Glutamatergic neuron (in vitro differentiated cells): ENCODE measurements around the gene CRMP1. TPM values are rescaled to one million over a fixed set of nuclear protein-coding genes. Genes with fewer than 3 reads are reported as not detected.
A peak's percentile ranks its signal among the peaks of the same experiment; 100 is the strongest.

Experiments
- DNase-seq: peaks from one replicate; pipeline ENCODE4 v3.0.0; 2022
- H3K27ac Mint-ChIP-seq: one replicate; pipeline ENCODE4 v1.8.0; 2020; ENCODE audit warnings: mild to moderate bottlenecking, mixed read lengths, inconsistent platforms; ENCODE audit not compliant: unreplicated experiment
- H3K27me3 Mint-ChIP-seq: one replicate; pipeline ENCODE4 v1.8.0; 2020; ENCODE audit warnings: mild to moderate bottlenecking, moderate library complexity, mixed read lengths, inconsistent platforms; ENCODE audit not compliant: unreplicated experiment
- H3K36me3 Mint-ChIP-seq: one replicate; pipeline ENCODE4 v1.8.0; 2020; ENCODE audit warnings: mild to moderate bottlenecking, mixed read lengths, inconsistent platforms; ENCODE audit not compliant: unreplicated experiment
- H3K4me1 Mint-ChIP-seq: one replicate; pipeline ENCODE4 v1.8.0; 2020; ENCODE audit warnings: mild to moderate bottlenecking, low read depth, mixed read lengths, inconsistent platforms; ENCODE audit not compliant: unreplicated experiment
- H3K4me3 Mint-ChIP-seq: one replicate; pipeline ENCODE4 v1.8.0; 2020; ENCODE audit warnings: mild to moderate bottlenecking, mixed read lengths, inconsistent platforms; ENCODE audit not compliant: unreplicated experiment
- H3K9me3 Mint-ChIP-seq: one replicate; pipeline ENCODE4 v1.8.0; 2020; ENCODE audit warnings: mild to moderate bottlenecking, moderate library complexity, mixed read lengths, inconsistent platforms; ENCODE audit not compliant: unreplicated experiment
- CTCF ChIP-seq: fragments of 200-600 bp; sonication (generic); IDR thresholded peaks from one replicate; pipeline ENCODE4 v1.5.0; 2021; ENCODE audit not compliant: partially characterized antibody, unreplicated experiment
- total RNA-seq: library from RNA; stranded (reverse); fragmentation: NEBNext Ultra II Directional; extraction: Animal tissue kit (Norgen Biotek cat#: 25700); gene quantifications from one replicate; pipeline ENCODE4 v1.2.1, GENCODE V29; 2021; ENCODE audit not compliant: unreplicated experiment

The CRMP1 gene
- total RNA-seq, 1 donor from 2014 or later, result 947 TPM

DNA sequence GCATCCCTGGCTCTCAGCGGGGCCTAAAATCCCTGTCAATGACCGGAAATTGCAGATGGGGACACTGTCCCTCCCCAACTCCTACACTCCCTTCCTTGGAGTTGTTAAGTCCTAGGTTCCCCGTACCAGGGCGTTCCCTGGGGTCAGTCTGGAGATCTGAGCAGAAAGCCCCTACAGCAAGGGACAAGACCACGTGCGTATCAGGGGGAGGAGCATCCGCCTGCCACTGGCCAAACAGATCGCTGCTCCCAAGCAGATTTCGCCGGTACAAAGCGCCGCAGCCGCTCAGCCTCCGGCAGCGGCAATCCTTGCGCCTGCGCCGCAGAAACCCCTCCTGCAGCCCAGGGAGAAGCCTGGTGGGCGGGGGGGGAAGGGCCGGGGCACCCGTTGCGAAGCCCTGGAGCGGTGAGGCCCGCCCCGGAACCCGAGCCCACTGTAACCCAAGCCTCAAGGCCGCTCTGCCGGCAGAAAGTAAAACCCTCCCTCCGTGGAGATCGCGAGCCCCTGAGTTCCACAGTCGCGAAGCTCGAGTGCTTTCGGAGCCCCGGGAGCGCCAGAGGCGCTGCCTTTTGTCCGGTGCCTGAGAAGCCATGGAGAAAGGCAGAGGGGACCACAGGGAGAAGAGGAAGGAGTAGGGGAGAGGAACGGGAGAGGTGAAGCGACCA lies 2.7 kb downstream of the CRMP1 start:
- no peak for TF ChIP-seq CTCF
- H3K9me3 Mint-ChIP-seq, result peaks cover 49% of the 10 kb centered on the region
- peaks cover 38% of the 10 kb centered on the region for H3K4me1 Mint-ChIP-seq
- DNase-seq, result peak; percentile 95
- H3K27ac Mint-ChIP-seq, result peak overlapping the region; percentile 99
- peaks cover 4% of the 10 kb centered on the region for H3K36me3 Mint-ChIP-seq
- H3K4me3 Mint-ChIP-seq, result peak overlapping the region; percentile 97
- H3K27me3 Mint-ChIP-seq, result peaks cover 50% of the 10 kb centered on the region

DNA sequence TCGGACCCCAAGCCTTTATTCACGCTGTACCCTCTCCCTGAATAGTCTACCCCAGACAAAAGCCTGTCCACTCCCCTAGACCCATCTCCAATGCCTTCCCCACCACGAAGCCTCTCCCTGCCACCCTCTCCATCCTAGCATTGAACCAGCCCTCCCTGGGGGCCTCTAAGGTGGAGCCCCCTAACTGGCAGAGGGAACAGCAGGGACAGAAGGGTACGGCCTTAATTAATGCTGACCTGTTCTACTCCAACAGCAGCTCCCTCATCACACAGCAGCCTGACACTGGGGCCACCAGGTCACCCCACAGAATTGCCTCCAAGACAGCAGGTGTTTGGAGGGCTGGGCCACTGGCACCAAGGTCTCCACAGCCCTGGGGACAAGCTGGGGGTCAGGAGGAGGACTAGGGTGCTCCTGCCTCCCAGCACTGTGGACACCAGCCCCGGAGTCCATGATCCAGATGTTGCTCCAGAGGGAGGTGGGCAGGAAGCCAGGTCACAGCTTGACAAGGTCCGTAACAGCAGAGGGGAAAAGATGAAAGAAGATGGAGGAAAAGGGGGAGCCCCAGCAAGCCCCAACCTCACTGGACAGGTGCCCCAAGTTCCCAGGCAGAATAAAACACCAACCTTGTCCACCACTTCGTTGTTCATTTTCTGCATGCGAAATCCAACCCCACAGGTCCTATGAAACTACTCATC lies 3.7 kb downstream of the CRMP1 start:
- Mint-ChIP-seq H3K4me1 (peaks cover 38% of the 10 kb centered on the region), H3K9me3 (peaks cover 50% of the 10 kb centered on the region), H3K27ac (peak overlapping the region; percentile 99), H3K36me3 (peaks cover 3% of the 10 kb centered on the region), H3K4me3 (peak overlapping the region; percentile 97), H3K27me3 (peaks cover 55% of the 10 kb centered on the region)
- no peak for TF ChIP-seq CTCF
- DNase-seq, result peak; percentile 44

DNA sequence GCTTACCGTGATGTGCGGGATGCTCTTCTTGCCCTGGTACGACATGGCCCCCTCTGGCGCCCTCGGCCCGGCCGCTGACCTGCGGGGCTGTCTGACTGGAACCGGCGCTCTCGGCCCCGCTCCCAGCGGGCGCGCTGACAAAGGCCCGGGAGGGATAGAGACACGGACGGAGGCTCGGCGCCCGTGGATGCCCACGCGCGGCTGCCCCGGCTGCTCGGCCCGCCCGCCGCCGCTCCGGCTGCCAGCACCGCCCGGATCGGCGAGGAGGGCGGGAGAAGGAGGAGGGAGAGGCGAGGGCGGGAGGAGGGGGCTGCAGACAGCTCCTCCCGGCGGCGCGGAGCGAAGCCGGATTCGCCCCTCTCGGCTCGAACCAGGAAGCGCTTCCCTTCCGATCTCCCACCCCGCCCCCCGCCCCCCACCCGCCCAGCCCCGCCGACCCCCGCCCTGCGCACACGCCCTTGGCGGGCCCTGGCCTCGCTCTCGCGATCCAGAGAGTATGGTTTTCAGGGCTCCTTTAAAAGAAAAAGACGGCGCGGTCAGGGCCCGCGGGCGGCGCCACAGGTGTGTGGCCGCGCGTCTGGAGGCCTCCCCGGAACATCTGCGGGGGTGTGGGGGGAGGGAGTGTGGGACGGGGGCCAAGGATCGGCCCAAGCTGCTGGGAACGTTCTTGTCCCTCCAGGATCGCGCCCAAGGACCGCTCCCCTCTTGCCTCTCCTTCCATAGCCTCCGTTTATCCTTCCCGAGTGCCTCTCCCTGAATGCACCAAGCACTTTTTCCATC lies 4.5 kb downstream of the CRMP1 start:
- DNase-seq, result peak; percentile 87
- Mint-ChIP-seq H3K27ac (peak overlapping the region; percentile 99), H3K27me3 (peaks cover 52% of the 10 kb centered on the region), H3K4me1 (peaks cover 36% of the 10 kb centered on the region), H3K36me3 (peaks cover 6% of the 10 kb centered on the region), H3K9me3 (peaks cover 46% of the 10 kb centered on the region), H3K4me3 (peak overlapping the region; percentile 97)
- TF ChIP-seq CTCF, result no peak

- Mint-ChIP-seq H3K27ac (peak overlapping the region; percentile 99), H3K4me3 (peak overlapping the region; percentile 88), H3K9me3 (peaks cover 46% of the 10 kb centered on the region), H3K36me3 (peaks cover 6% of the 10 kb centered on the region), H3K27me3 (peaks cover 50% of the 10 kb centered on the region), H3K4me1 (peaks cover 40% of the 10 kb centered on the region)
- TF ChIP-seq CTCF, result peak; percentile 54
- peak; percentile 93 for DNase-seq
Measured at GRCh38 chr4:5887361-5888221, 5.3 kb downstream of the CRMP1 start.
